Activated naive CD4-positive, alpha-beta T cell treated with anti-CD3 and anti-CD28 coated beads, Interleukin-2, amount 50 U/mL, for 24 hours (primary cell): Measurements from ENCODE around the gene SIAH3.

Source experiments
- H3K27ac Mint-ChIP-seq: one replicate; pipeline ENCODE4 v1.8.0; 2021; ENCODE audit warnings: mild to moderate bottlenecking, mixed read lengths
- H3K27me3 Mint-ChIP-seq: one replicate; pipeline ENCODE4 v1.8.0; 2021; ENCODE audit warnings: mixed read lengths
- H3K36me3 Mint-ChIP-seq: one replicate; pipeline ENCODE4 v1.8.0; 2021; ENCODE audit warnings: mixed read lengths
- H3K4me1 Mint-ChIP-seq: one replicate; pipeline ENCODE4 v1.8.0; 2021; ENCODE audit warnings: mixed read lengths
- H3K4me3 Mint-ChIP-seq: one replicate; pipeline ENCODE4 v1.8.0; 2021; ENCODE audit warnings: mild to moderate bottlenecking, mixed read lengths
- H3K9me3 Mint-ChIP-seq: one replicate; pipeline ENCODE4 v1.8.0; 2021; ENCODE audit warnings: mixed read lengths

Gene SIAH3

GRCh38 chr13:45851171-45851921 lies at the start of gene SIAH3:
SIAH3 (minus strand) TSS chr13:45851753; CDS start chr13:45851629, 124 bp downstream.
- Mint-ChIP-seq H3K27ac (no peak within 1 kb of the TSS), H3K4me1 (peaks cover 57% of the 10 kb centered on the region), H3K4me3 (peak within 1 kb of the TSS; percentile 88), H3K36me3 (peaks cover 2% of the 10 kb centered on the region), H3K9me3 (peaks cover 6% of the 10 kb centered on the region), H3K27me3 (no peaks in the 10 kb centered on the region)

- no peaks in the 10 kb centered on the region for H3K4me1 Mint-ChIP-seq
- no peaks in the 10 kb centered on the region for H3K9me3 Mint-ChIP-seq
- no peaks in the 10 kb centered on the region for H3K36me3 Mint-ChIP-seq
- H3K4me3 Mint-ChIP-seq, result no peak overlapping the region
- H3K27me3 Mint-ChIP-seq, result peaks cover 3% of the 10 kb centered on the region
- H3K27ac Mint-ChIP-seq, result no peak overlapping the region
These were observed 47.9 kb upstream of the SIAH3 start for GRCh38 chr13:45899406-45899805.

GRCh38 chr13:45897562-45897961 lies 46.0 kb upstream of the SIAH3 start:
- Mint-ChIP-seq H3K9me3 (no peaks in the 10 kb centered on the region), H3K4me3 (no peak overlapping the region), H3K4me1 (no peaks in the 10 kb centered on the region), H3K27ac (no peak overlapping the region), H3K27me3 (peaks cover 3% of the 10 kb centered on the region), H3K36me3 (no peaks in the 10 kb centered on the region)

- Mint-ChIP-seq H3K36me3 (no peaks in the 10 kb centered on the region), H3K4me3 (no peak overlapping the region), H3K9me3 (no peaks in the 10 kb centered on the region), H3K4me1 (no peaks in the 10 kb centered on the region), H3K27ac (no peak overlapping the region), H3K27me3 (peaks cover 3% of the 10 kb centered on the region)
These were observed 44.7 kb upstream of the SIAH3 start for GRCh38 chr13:45896285-45896684.

GRCh38 chr13:45895881-45896280 lies 44.3 kb upstream of the SIAH3 start:
- Mint-ChIP-seq H3K36me3 (no peaks in the 10 kb centered on the region), H3K27ac (no peak overlapping the region), H3K9me3 (no peaks in the 10 kb centered on the region), H3K4me3 (no peak overlapping the region), H3K4me1 (no peaks in the 10 kb centered on the region), H3K27me3 (peaks cover 3% of the 10 kb centered on the region)

- H3K27ac Mint-ChIP-seq, result no peak overlapping the region
- no peaks in the 10 kb centered on the region for H3K36me3 Mint-ChIP-seq
- peaks cover 3% of the 10 kb centered on the region for H3K27me3 Mint-ChIP-seq
These were observed 41.0 kb upstream of the SIAH3 start for GRCh38 chr13:45892513-45892912.

GRCh38 chr13:45889590-45890243 lies 38.2 kb upstream of the SIAH3 start:
- H3K9me3 Mint-ChIP-seq, result no peaks in the 10 kb centered on the region
- no peak overlapping the region for H3K4me3 Mint-ChIP-seq
- H3K27me3 Mint-ChIP-seq, result no peaks in the 10 kb centered on the region
- no peak overlapping the region for H3K27ac Mint-ChIP-seq
- no peaks in the 10 kb centered on the region for H3K36me3 Mint-ChIP-seq
- no peaks in the 10 kb centered on the region for H3K4me1 Mint-ChIP-seq

More at GRCh38 chr13:45892513-45892912, 41.0 kb upstream of the SIAH3 start:
- H3K4me1 Mint-ChIP-seq, result no peaks in the 10 kb centered on the region
- no peaks in the 10 kb centered on the region for H3K9me3 Mint-ChIP-seq
- no peak overlapping the region for H3K4me3 Mint-ChIP-seq

- Mint-ChIP-seq H3K4me3 (no peak overlapping the region), H3K36me3 (no peaks in the 10 kb centered on the region), H3K4me1 (no peaks in the 10 kb centered on the region), H3K9me3 (no peaks in the 10 kb centered on the region), H3K27me3 (peaks cover 1% of the 10 kb centered on the region), H3K27ac (no peak overlapping the region)
These were observed 34.9 kb upstream of the SIAH3 start for GRCh38 chr13:45886466-45886865.

GRCh38 chr13:45885194-45885593 lies 33.6 kb upstream of the SIAH3 start:
- Mint-ChIP-seq H3K4me3 (no peak overlapping the region), H3K9me3 (no peaks in the 10 kb centered on the region), H3K27ac (no peak overlapping the region), H3K27me3 (peaks cover 1% of the 10 kb centered on the region), H3K4me1 (no peaks in the 10 kb centered on the region), H3K36me3 (no peaks in the 10 kb centered on the region)

- no peak overlapping the region for H3K4me3 Mint-ChIP-seq
- H3K36me3 Mint-ChIP-seq, result no peaks in the 10 kb centered on the region
- peaks cover 1% of the 10 kb centered on the region for H3K27me3 Mint-ChIP-seq
- H3K9me3 Mint-ChIP-seq, result no peaks in the 10 kb centered on the region
- no peaks in the 10 kb centered on the region for H3K4me1 Mint-ChIP-seq
- no peak overlapping the region for H3K27ac Mint-ChIP-seq
These were observed 31.1 kb upstream of the SIAH3 start for GRCh38 chr13:45882626-45883025.

GRCh38 chr13:45881353-45881752 lies 29.8 kb upstream of the SIAH3 start:
- no peaks in the 10 kb centered on the region for H3K9me3 Mint-ChIP-seq
- H3K4me3 Mint-ChIP-seq, result no peak overlapping the region
- no peak overlapping the region for H3K27ac Mint-ChIP-seq
- H3K27me3 Mint-ChIP-seq, result peaks cover 1% of the 10 kb centered on the region
- no peaks in the 10 kb centered on the region for H3K36me3 Mint-ChIP-seq
- no peaks in the 10 kb centered on the region for H3K4me1 Mint-ChIP-seq

- H3K4me1 Mint-ChIP-seq, result no peaks in the 10 kb centered on the region
- no peak overlapping the region for H3K27ac Mint-ChIP-seq
- peaks cover 1% of the 10 kb centered on the region for H3K27me3 Mint-ChIP-seq
- H3K36me3 Mint-ChIP-seq, result no peaks in the 10 kb centered on the region
- H3K9me3 Mint-ChIP-seq, result no peaks in the 10 kb centered on the region
- H3K4me3 Mint-ChIP-seq, result no peak overlapping the region
These were observed 28.7 kb upstream of the SIAH3 start for GRCh38 chr13:45880242-45880641.

- Mint-ChIP-seq H3K27ac (no peak overlapping the region), H3K4me1 (no peaks in the 10 kb centered on the region), H3K4me3 (no peak overlapping the region), H3K9me3 (no peaks in the 10 kb centered on the region), H3K36me3 (no peaks in the 10 kb centered on the region), H3K27me3 (peaks cover 1% of the 10 kb centered on the region)
These were observed 28.1 kb upstream of the SIAH3 start for GRCh38 chr13:45879666-45880065.

- no peaks in the 10 kb centered on the region for H3K36me3 Mint-ChIP-seq
- H3K27me3 Mint-ChIP-seq, result peaks cover 1% of the 10 kb centered on the region
- H3K9me3 Mint-ChIP-seq, result no peaks in the 10 kb centered on the region
- no peak overlapping the region for H3K4me3 Mint-ChIP-seq
- no peaks in the 10 kb centered on the region for H3K4me1 Mint-ChIP-seq
- no peak overlapping the region for H3K27ac Mint-ChIP-seq
These were observed 27.4 kb upstream of the SIAH3 start for GRCh38 chr13:45878966-45879365.

GRCh38 chr13:45876781-45877180 lies 25.2 kb upstream of the SIAH3 start:
- no peak overlapping the region for H3K4me3 Mint-ChIP-seq
- H3K4me1 Mint-ChIP-seq, result no peaks in the 10 kb centered on the region
- no peaks in the 10 kb centered on the region for H3K27me3 Mint-ChIP-seq
- no peak overlapping the region for H3K27ac Mint-ChIP-seq
- no peaks in the 10 kb centered on the region for H3K9me3 Mint-ChIP-seq
- H3K36me3 Mint-ChIP-seq, result no peaks in the 10 kb centered on the region

- no peaks in the 10 kb centered on the region for H3K9me3 Mint-ChIP-seq
- H3K27me3 Mint-ChIP-seq, result no peaks in the 10 kb centered on the region
- no peaks in the 10 kb centered on the region for H3K36me3 Mint-ChIP-seq
- H3K27ac Mint-ChIP-seq, result no peak overlapping the region
- no peak overlapping the region for H3K4me3 Mint-ChIP-seq
- H3K4me1 Mint-ChIP-seq, result no peaks in the 10 kb centered on the region
These were observed 24.4 kb upstream of the SIAH3 start for GRCh38 chr13:45875951-45876350.
